Type B pancreatic cell (in vitro differentiated cells): Measurements from ENCODE around the gene LMF2. TPM values are rescaled to one million over a fixed set of nuclear protein-coding genes. Genes with fewer than 3 reads are reported as not detected.

Experiments used
- DNase-seq: peaks from one replicate; pipeline ENCODE4 v3.0.0; 2021; ENCODE audit warnings: mixed read lengths; ENCODE audit not compliant: unreplicated experiment; ENCODE audit errors: extremely low spot score
- H3K27ac Mint-ChIP-seq: 2 replicates; pipeline ENCODE4 v1.8.0; 2021; ENCODE audit warnings: mild to moderate bottlenecking, mixed read lengths
- H3K27me3 Mint-ChIP-seq: 2 replicates; pipeline ENCODE4 v1.8.0; 2021; ENCODE audit warnings: mixed read lengths
- H3K36me3 Mint-ChIP-seq: 2 replicates; pipeline ENCODE4 v1.8.0; 2021; ENCODE audit warnings: mixed read lengths
- H3K4me1 Mint-ChIP-seq: one replicate; pipeline ENCODE4 v1.8.0; 2021; ENCODE audit warnings: mixed read lengths; ENCODE audit not compliant: unreplicated experiment
- H3K4me3 Mint-ChIP-seq: 2 replicates; pipeline ENCODE4 v1.8.0; 2021; ENCODE audit warnings: mild to moderate bottlenecking, mixed read lengths
- H3K9me3 Mint-ChIP-seq: 2 replicates; pipeline ENCODE4 v1.8.0; 2021; ENCODE audit warnings: mixed read lengths
- CTCF ChIP-seq: fragments of 200-600 bp; sonication (generic); conservative IDR thresholded peaks from 2 replicates; pipeline ENCODE4 v1.5.0; 2021; ENCODE audit warnings: antibody characterized with exemption, mild to moderate bottlenecking
- total RNA-seq: library from RNA; stranded (reverse); gene quantifications from 2 replicates; pipeline ENCODE4 v1.2.1, GENCODE V29; 2021; ENCODE audit warnings: low replicate concordance

LMF2 gene
- total RNA-seq, 1 donor from 2014 or later: 74.0 TPM

GRCh38 chr22:50529416-50529896, 22.0 kb upstream of the LMF2 start:
- no peak for TF ChIP-seq CTCF
- no peaks in the 10 kb centered on the region for H3K9me3 Mint-ChIP-seq
- H3K36me3 Mint-ChIP-seq: peaks cover 2% of the 10 kb centered on the region
- H3K4me3 Mint-ChIP-seq: no peak overlapping the region
- H3K4me1 Mint-ChIP-seq: peaks cover 19% of the 10 kb centered on the region
- no peak overlapping the region for H3K27ac Mint-ChIP-seq
- H3K27me3 Mint-ChIP-seq: peaks cover 52% of the 10 kb centered on the region
- DNase-seq: no peak

- Mint-ChIP-seq H3K36me3 (peaks cover 4% of the 10 kb centered on the region), H3K4me3 (peak overlapping the region; percentile 74), H3K27ac (peak overlapping the region; percentile 75), H3K9me3 (no peaks in the 10 kb centered on the region), H3K27me3 (peaks cover 46% of the 10 kb centered on the region), H3K4me1 (peaks cover 15% of the 10 kb centered on the region)
- DNase-seq: no peak
- no peak for TF ChIP-seq CTCF
These were observed 21.3 kb upstream of the LMF2 start for GRCh38 chr22:50528682-50529415.

- no peak for DNase-seq
- H3K4me1 Mint-ChIP-seq: peaks cover 8% of the 10 kb centered on the region
- H3K27ac Mint-ChIP-seq: peak overlapping the region; percentile 75
- no peaks in the 10 kb centered on the region for H3K9me3 Mint-ChIP-seq
- H3K36me3 Mint-ChIP-seq: peaks cover 4% of the 10 kb centered on the region
- H3K4me3 Mint-ChIP-seq: peak overlapping the region; percentile 74
- peaks cover 38% of the 10 kb centered on the region for H3K27me3 Mint-ChIP-seq
- TF ChIP-seq CTCF: no peak
These were observed 20.6 kb upstream of the LMF2 start for GRCh38 chr22:50527921-50528681.

GRCh38 chr22:50526834-50527801, 19.6 kb upstream of the LMF2 start:
- H3K27me3 Mint-ChIP-seq: peaks cover 29% of the 10 kb centered on the region
- peak overlapping the region; percentile 75 for H3K27ac Mint-ChIP-seq
- H3K9me3 Mint-ChIP-seq: no peaks in the 10 kb centered on the region
- peak overlapping the region; percentile 74 for H3K4me3 Mint-ChIP-seq
- H3K4me1 Mint-ChIP-seq: peaks cover 6% of the 10 kb centered on the region
- DNase-seq: no peak
- no peak for TF ChIP-seq CTCF
- H3K36me3 Mint-ChIP-seq: peaks cover 4% of the 10 kb centered on the region

- H3K27me3 Mint-ChIP-seq: peaks cover 28% of the 10 kb centered on the region
These were observed 18.8 kb upstream of the LMF2 start for GRCh38 chr22:50526108-50526833.

More at GRCh38 chr22:50526108-50526833, 18.8 kb upstream of the LMF2 start:
- Mint-ChIP-seq H3K4me3 (peak overlapping the region; percentile 74), H3K27ac (peak overlapping the region; percentile 46), H3K36me3 (peaks cover 4% of the 10 kb centered on the region), H3K4me1 (peaks cover 6% of the 10 kb centered on the region), H3K9me3 (no peaks in the 10 kb centered on the region)
- peak; percentile 78 for TF ChIP-seq CTCF
- DNase-seq: no peak
